Uterus (tissue), 2 donors: Measurements from ENCODE around the gene CSTF1.

Source experiments
- POLR2A ChIP-seq, 2 donors: fragments of 450-650 bp; IDR thresholded peaks; one replicate each; pipeline ENCODE4 v1.6.1; 2016; ENCODE audit warnings: antibody characterized with exemption in 2 of 2, mild to moderate bottlenecking in 1 of 2, moderate library complexity in 1 of 2
- TF ChIP-seq, protein P1 (sequence below), 4 experiments: fragments of 200-600 bp in 2 of 4; fragments of 450-650 bp in 2 of 4; sonication (generic) in 2 of 4; IDR thresholded peaks; one replicate each; pipeline ENCODE4 v1.5.1; 2016 to 2019; ENCODE audit warnings: antibody characterized with exemption in 4 of 4, mild to moderate bottlenecking in 2 of 4, moderate library complexity in 1 of 4

DNA sequence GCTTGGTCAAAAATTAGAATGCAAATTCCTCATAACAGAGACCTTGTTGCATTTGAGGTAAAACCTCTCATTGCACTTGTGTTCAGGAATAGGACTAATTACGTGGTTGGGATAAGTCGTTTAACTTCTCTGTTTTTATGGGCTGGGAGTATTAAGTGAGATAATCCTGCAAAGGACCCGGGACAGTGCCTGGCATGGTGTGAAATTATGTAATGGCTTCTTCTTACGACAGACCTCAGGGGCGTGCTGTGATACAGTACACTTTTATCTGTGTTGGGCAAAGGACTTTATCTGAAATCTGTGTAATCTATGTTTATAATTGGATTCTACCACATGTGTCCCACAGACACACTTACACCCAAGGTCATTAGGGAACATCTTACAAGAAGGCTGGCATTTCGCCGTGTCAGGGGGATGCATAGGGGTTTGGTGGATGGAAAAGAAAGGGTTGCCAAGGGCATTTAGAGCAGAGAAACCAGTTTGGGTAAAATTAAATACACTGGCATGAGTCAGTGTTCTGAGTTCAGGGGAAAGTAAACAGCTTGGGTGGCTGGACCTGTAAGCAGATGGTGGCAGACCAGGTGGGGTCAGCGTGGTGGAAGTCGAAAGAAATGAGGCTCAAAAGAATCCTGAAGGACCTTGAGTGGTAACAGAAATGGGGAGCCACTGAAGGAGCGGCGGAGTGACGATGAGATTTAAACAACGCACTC, 58.8 kb downstream of the CSTF1 start:
- TF ChIP-seq, protein P1, sequence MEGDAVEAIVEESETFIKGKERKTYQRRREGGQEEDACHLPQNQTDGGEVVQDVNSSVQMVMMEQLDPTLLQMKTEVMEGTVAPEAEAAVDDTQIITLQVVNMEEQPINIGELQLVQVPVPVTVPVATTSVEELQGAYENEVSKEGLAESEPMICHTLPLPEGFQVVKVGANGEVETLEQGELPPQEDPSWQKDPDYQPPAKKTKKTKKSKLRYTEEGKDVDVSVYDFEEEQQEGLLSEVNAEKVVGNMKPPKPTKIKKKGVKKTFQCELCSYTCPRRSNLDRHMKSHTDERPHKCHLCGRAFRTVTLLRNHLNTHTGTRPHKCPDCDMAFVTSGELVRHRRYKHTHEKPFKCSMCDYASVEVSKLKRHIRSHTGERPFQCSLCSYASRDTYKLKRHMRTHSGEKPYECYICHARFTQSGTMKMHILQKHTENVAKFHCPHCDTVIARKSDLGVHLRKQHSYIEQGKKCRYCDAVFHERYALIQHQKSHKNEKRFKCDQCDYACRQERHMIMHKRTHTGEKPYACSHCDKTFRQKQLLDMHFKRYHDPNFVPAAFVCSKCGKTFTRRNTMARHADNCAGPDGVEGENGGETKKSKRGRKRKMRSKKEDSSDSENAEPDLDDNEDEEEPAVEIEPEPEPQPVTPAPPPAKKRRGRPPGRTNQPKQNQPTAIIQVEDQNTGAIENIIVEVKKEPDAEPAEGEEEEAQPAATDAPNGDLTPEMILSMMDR (IDR thresholded peaks at IDR 0.05), result no peak
- TF ChIP-seq POLR2A (IDR thresholded peaks at IDR 0.05), result no peak
